ENCODE results near the gene SLC50A1.

GRCh38 chr1:155099331-155099730 is 36.3 kb upstream of the SLC50A1 start:
- no peak for TF ChIP-seq CHD2 (IDR thresholded peaks at IDR 0.05; ENCODE audit: low read length, partially characterized antibody)
- TF ChIP-seq REST (IDR thresholded peaks at IDR 0.05): no peak

All from A549 (cell line).